ENCODE data around the gene CLPSL2. TPM values are rescaled to one million over a fixed set of nuclear protein-coding genes. Genes with fewer than 3 reads are reported as not detected.
A peak's percentile ranks its signal among the peaks of the same experiment; 100 is the strongest.

The CLPSL2 gene
- polyA plus RNA-seq, 1 experiment: not detected

DNA sequence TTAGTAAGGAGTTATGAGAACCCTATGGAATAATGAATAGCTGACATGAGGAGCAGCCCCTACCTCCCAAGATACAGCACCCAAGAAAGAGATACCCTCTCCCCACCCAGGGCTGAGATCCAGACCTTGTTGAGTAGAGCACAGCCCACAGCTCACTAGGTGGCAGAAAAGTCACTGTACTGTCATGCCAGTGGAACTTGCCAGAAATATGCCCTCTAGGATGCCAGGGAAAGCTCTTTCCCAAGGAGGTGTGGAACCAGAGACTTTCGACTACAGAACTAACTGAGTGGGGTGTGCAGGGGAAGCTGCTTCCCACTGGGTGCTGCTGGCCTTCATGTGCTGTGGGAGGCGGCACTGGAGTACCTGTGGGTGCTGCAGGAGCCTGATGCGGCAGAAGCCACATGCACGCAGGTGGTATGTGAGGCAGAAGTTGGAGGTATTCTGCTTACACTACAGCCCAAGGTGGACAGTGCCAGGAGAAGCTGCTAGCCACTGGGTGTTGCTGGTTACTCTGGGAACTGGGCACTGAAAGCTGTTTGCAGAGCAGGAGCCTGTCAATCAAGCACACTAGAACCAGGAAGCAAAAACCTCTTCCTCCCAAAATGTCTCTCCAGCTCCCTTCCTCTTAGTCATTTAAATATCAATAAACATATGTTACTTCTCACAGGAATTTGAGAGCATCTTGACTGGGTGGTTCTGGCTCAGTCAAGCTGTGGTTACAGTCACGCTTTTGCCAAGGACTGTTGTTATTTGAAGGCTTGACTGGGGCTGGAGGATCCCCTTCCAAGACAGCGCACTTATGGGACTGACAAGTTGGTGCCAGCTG, 21.7 kb upstream of the CLPSL2 start:
- Histone ChIP-seq H3K9me3 (ENCODE audit: control insufficient read depth, insufficient read depth, low read length) (no peaks in the 10 kb centered on the region), H3K27ac (ENCODE audit: low read depth, low read length) (no peak overlapping the region), H3K27me3 (ENCODE audit: control insufficient read depth, insufficient read depth, low read length) (peaks cover 10% of the 10 kb centered on the region), H3K4me3 (ENCODE audit: low read depth, low read length) (no peak overlapping the region)
- no peak for DNase-seq (ENCODE audit: low read depth, low spot score)
- POLR2A ChIA-PET: interaction anchor here (0.6 to 0.7 kb wide), 2 partner anchors 14 to 83 kb away, joined by 3 read pairs; no protein-coding TSS in a partner anchor
- CTCF ChIA-PET: no interaction called here
- TF ChIP-seq, protein P1, sequence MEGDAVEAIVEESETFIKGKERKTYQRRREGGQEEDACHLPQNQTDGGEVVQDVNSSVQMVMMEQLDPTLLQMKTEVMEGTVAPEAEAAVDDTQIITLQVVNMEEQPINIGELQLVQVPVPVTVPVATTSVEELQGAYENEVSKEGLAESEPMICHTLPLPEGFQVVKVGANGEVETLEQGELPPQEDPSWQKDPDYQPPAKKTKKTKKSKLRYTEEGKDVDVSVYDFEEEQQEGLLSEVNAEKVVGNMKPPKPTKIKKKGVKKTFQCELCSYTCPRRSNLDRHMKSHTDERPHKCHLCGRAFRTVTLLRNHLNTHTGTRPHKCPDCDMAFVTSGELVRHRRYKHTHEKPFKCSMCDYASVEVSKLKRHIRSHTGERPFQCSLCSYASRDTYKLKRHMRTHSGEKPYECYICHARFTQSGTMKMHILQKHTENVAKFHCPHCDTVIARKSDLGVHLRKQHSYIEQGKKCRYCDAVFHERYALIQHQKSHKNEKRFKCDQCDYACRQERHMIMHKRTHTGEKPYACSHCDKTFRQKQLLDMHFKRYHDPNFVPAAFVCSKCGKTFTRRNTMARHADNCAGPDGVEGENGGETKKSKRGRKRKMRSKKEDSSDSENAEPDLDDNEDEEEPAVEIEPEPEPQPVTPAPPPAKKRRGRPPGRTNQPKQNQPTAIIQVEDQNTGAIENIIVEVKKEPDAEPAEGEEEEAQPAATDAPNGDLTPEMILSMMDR (IDR thresholded peaks at IDR 0.05; ENCODE audit: low read depth, low read length): no peak

DNA sequence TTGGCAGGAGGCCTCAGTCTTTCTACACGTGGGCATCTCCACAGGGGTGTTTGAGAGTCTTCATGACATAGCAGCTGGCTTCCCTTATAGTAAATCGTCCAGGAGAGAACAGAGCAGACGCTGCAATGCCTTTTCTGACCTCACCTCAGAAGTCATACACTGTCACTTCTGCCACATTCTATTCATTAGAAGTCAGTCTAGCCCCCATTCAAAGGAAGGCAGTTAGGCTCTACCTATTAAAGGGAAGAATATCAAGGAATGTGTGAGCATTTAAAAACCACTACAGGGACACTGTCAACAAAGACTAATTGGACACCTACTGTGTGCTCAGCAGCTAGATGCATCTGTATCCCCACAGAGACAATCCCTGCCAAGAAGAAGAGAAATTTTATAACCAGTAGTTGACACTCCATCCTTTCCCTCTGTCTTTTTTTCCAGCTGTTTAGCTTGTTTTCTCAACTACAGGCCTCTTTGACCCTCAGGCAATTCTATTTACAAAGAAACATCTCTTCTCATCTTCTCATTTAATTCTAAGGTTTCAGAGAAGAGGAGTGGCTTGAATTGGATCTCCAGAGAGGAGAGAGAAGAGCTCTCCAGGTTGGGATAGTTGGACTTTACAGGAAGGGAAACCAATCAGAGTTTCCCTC, 21.0 kb upstream of the CLPSL2 start:
- Histone ChIP-seq H3K27me3 (ENCODE audit: control insufficient read depth, insufficient read depth, low read length) (peaks cover 10% of the 10 kb centered on the region), H3K27ac (ENCODE audit: low read depth, low read length) (no peak overlapping the region), H3K9me3 (ENCODE audit: control insufficient read depth, insufficient read depth, low read length) (no peaks in the 10 kb centered on the region), H3K4me3 (ENCODE audit: low read depth, low read length) (no peak overlapping the region)
- ChIA-PET CTCF (interaction anchor here (0.8 kb wide), 1 partner anchor 171 kb away, joined by 3 read pairs; no protein-coding TSS in a partner anchor), POLR2A (no interaction called here)
- TF ChIP-seq, protein P1 (IDR thresholded peaks at IDR 0.05; ENCODE audit: low read depth, low read length): no peak
- DNase-seq (ENCODE audit: low read depth, low spot score): no peak

DNA sequence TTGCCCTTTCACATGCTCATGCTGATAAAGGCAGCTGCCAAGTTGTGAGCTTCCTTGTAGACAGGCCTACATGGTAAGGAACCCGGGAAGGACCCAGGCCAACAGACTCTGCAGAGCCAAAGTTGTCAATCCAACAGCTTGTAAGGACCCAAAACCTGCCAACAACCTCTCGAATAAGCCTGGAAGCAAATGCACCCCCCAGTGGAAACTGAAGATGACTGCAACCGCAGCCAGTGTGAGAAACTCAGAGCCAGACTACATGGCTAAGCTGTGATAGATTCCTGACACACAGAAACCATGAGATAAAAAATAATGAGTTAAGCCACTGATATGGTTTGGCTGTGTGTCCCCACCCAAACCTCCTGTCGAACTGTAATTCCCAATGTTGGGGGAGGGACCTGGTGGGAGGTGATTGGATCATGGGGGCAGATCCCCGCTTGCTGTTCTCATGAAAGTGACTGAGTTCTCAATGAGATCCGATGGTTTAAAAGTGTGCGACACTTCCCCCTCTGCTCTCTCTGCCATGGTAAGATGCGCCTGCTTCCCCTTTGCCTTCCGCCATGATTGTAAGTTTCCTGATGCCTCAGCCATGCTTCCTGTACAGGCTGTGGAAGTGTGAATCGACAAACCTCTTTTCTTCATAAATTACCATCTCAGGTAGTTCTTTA, 18.8 kb upstream of the CLPSL2 start:
- ChIA-PET CTCF (interaction anchor here (0.5 kb wide), 1 partner anchor 72 kb away, joined by 4 read pairs; no protein-coding TSS in a partner anchor), POLR2A (interaction anchor here (0.6 kb wide), 1 partner anchor 191 kb away, joined by 9 read pairs; no protein-coding TSS in a partner anchor)
- peaks cover 9% of the 10 kb centered on the region for H3K27me3 ChIP-seq (ENCODE audit: control insufficient read depth, insufficient read depth, low read length)

GRCh38 chr6:35759426-35759825, 17.0 kb upstream of the CLPSL2 start:
- POLR2A ChIA-PET: no interaction called here
- Histone ChIP-seq H3K4me3 (ENCODE audit: low read depth, low read length) (no peak overlapping the region), H3K9me3 (ENCODE audit: control insufficient read depth, insufficient read depth, low read length) (no peaks in the 10 kb centered on the region), H3K27ac (ENCODE audit: low read depth, low read length) (no peak overlapping the region), H3K27me3 (ENCODE audit: control insufficient read depth, insufficient read depth, low read length) (peaks cover 27% of the 10 kb centered on the region)
- no peak for DNase-seq (ENCODE audit: low read depth, low spot score)
- CTCF ChIA-PET: interaction anchor here (0.7 kb wide), 1 partner anchor 237 kb away, joined by 6 read pairs; no protein-coding TSS in a partner anchor
- TF ChIP-seq, protein P1 (IDR thresholded peaks at IDR 0.05; ENCODE audit: low read depth, low read length): no peak

More for the DNA sequence above, 18.8 kb upstream of the CLPSL2 start:
- TF ChIP-seq, protein P1 (IDR thresholded peaks at IDR 0.05; ENCODE audit: low read depth, low read length): peak; percentile 42
- DNase-seq (ENCODE audit: low read depth, low spot score): no peak
- Histone ChIP-seq H3K4me3 (ENCODE audit: low read depth, low read length) (no peak overlapping the region), H3K27ac (ENCODE audit: low read depth, low read length) (no peak overlapping the region), H3K9me3 (ENCODE audit: control insufficient read depth, insufficient read depth, low read length) (no peaks in the 10 kb centered on the region)

All from AG04450 (cell line).